ENCODE data around the gene LCN1.

LCN1 gene

DNA sequence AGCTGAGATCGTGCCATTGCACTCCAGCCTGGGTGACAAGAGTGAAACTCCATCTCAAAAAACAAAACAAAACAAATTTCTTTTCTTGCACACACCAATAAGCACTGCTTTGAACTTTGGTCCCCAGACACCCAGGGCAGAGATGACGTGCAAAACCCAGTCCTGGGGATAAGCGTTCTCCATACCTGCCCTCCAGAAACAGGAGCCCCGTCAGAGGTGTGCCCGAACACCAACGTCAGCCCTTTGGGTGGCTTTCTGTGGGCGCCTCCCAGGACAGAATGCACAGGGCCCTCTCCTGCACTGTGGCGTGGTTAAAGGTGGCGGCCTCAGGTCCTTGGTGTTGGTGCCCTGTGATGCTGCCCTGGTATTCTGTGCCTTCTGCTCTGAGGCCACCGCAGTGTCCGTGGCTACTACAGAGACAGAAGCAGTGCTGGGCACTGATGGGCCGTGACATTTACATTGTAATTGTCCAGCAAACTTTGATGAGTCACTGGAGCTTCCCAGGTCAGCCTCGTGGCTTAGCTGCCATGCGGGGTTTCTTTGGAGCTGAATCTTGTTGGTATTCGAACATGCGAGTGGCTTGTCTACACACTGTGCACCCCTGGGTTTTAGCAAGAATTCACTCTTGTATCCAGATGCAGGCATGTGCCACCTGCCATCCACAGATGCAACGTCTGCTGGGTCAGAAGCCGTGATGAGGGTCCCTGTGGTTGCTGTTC lies 31.9 kb upstream of the LCN1 start:
- no peak for DNase-seq

DNA sequence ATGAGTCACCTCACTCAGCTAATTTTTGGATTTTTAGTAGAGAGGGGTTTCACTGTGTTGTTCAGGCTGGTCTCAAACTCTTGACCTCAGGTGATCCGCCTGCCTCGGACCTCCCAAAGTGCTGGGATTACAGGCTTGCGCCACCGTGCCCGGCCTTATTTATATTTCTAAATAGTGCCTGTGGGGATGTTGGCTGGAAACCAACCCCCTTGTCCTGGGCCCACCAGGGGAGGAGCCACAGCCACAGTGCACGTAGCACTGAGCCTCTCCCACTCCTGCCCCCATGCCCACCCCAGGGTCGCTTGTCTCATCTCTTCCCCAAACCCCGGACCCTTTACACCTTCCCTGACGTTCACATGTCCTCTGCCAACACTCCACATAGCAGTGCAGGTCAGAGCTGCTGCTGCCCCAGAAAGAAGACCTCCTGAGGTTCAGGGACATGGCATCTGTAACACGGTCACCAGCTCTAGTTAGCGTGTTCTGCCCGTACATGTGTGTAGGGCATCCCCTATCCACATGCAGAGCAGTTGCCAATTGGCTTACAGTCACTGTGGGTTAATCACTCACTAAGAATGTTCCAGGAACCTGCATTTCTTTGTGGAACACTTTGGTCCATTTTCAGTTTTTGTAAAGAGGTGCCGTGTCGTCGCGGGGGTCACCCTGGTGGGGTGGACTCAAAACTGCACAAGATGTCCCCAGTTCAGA lies 30.9 kb upstream of the LCN1 start:
- no peak for DNase-seq

- DNase-seq: no peak
These were observed 30.2 kb upstream of the LCN1 start for GRCh38 chr9:135490980-135491464.

- no peak for DNase-seq
These were observed 29.5 kb upstream of the LCN1 start for GRCh38 chr9:135491764-135492163.

- no peak for DNase-seq
These were observed 28.2 kb upstream of the LCN1 start for GRCh38 chr9:135492886-135493669.

- DNase-seq: no peak
These were observed 26.3 kb upstream of the LCN1 start for GRCh38 chr9:135494791-135495559.

GRCh38 chr9:135498381-135499126 lies 22.7 kb upstream of the LCN1 start:
- no peak for DNase-seq

DNA sequence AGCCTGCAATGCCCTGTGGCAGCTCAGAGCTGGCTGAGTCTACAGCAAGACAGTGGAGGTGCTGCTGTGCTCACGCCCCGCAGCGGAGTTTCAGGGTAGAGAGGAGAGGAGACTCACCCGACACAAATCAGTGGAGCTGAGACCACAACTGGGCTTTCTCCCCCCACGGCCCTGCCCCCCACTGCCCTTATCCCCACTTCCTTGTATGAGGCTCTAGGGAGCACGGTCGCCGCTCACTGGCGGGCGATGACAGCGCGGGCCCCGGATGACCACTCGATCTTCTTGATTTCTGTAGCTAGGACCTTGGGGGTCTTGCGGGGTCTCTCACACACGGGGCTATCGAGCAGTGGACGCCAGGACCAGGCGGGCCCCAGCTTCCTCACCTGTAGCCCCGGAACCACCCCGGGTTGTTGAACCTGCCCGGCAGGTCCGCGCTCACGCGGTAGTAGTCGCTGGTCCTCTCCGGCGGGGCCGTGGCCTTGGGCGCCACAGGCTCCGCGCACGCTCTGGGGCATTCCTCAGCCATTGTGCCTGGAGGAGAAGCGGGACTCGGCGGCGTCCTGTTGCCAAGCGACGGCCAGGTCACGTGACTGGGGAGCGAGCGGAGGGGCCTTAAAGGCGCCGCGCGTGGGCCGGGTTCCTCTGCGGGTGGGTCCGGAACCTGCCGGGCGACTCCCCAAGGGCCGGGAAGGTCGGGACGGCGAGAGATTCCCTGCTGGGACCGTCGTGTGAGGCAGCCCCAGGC lies 21.7 kb upstream of the LCN1 start:
- DNase-seq: peak; percentile 69

DNA sequence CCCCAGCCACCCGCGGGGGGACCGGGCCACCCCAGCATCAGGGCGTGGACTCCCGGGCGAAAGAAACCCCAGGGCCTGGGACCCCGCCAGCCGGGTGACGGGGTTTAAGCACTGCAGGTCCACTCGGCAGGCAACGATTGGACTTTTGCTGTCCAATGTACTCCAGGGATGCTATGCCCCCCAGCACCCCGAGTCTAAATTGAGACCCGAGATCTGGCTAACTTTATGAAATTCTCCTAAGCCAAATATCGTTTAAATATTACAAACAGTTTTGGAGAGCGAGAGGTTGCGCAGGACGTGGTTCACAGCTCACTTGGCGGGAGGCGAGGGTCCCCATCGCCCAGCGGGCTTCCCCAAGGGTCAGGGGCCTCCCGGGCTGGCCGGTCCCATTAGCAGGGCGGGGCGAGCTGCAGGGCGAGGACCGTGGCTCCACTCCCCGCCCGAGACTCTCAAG lies 21.1 kb upstream of the LCN1 start:
- no peak for DNase-seq

DNA sequence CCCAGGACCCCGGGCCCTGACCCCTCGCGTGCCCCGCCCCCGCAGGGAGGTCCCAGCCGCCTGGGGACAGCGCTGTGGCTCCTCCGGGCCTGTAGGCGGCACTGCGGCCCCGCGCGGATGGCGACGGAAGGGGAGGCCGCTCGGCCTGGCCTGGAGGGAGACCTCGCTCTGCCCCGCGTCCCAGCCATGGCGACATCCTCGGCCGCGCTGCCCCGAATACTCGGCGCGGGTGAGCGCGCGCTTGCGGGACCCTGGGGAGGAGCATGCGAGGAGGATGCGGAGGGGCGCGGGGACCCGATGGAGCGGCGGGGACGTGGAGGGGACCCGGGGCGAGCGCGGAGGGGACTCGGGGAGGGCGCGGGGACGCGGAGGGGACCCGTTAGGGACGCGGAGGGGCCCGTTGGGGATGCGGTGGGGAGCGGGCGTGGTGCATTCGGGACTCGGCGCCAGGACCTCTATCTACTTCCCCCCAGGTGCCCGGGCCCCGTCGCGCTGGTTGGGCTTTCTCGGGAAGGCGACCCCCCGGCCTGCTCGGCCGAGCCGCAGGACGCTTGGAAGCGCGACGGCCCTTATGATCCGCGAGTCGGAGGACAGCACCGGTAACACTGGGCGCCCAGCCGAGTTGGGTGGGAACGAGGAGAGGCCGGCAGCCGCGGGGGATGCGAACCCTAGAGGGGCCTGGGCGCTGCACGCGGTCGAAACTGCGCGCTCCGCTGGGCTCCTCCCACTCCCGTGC lies 20.5 kb upstream of the LCN1 start, which contains the start of gene MRPS2:
Gene MRPS2, plus strand, starts transcription at position 158 of the 736 bp plus-strand sequence. Its CDS starts 29 bp downstream, at position 187.
- DNase-seq: peak; percentile 77

- DNase-seq: no peak
These were observed 19.7 kb upstream of the LCN1 start for GRCh38 chr9:135501261-135502167.

DNA sequence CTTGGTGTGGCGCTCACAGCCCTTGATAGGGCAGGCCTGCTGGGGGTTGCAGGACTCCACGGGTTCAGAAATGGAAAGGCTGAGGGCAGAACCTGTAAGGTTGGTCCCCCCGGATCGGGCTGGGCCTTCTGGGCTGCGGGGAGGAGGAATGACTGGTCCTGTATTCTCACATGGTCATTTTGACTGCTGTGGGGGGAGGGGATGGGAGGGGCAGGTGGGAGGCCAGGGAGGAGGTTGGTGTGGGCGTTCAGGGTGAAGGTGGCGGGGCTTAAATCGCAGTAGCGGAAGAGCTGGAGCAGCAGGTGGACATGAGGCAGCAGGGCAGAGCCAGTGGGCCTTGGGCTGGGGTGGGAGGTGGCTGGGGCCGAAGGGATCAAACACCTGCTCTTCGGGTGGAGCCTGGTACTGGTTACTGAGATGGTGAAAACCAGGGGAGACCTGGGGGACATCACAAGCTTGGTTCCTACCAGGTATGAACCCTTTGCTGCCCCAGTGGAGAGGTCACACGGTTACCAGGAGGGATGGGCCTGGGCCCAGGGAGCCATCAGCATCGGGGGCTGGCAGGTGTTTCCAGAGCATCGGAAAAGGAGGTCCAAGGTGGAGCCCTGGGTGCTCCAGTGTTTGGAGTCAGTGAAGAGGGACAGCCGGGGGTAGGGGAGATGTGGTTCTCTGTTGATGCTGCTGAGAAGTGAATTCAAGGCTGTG lies 18.9 kb upstream of the LCN1 start:
- no peak for DNase-seq

DNA sequence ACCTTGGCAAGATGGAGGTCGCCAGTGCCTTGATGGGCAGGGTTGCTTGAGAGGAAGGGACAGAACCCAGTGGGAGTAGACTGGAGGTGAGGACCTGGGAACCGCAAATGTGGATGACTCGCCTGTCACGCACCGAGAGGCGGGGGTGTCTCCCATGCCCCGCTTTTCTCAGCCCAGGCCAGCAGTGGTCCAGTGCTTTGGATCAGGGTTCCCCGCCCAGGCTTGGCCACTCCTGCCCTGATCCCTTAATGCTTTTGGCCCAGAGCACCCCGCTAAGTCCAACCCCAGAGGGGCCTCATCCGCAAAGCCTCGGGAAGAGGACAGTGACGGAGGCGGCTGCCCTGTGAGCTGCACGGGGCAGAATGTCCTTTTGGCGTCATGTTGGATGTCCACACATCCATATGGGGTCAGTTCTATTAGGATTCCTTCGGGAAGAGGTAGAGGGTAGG lies 18.3 kb upstream of the LCN1 start:
- DNase-seq: no peak

DNA sequence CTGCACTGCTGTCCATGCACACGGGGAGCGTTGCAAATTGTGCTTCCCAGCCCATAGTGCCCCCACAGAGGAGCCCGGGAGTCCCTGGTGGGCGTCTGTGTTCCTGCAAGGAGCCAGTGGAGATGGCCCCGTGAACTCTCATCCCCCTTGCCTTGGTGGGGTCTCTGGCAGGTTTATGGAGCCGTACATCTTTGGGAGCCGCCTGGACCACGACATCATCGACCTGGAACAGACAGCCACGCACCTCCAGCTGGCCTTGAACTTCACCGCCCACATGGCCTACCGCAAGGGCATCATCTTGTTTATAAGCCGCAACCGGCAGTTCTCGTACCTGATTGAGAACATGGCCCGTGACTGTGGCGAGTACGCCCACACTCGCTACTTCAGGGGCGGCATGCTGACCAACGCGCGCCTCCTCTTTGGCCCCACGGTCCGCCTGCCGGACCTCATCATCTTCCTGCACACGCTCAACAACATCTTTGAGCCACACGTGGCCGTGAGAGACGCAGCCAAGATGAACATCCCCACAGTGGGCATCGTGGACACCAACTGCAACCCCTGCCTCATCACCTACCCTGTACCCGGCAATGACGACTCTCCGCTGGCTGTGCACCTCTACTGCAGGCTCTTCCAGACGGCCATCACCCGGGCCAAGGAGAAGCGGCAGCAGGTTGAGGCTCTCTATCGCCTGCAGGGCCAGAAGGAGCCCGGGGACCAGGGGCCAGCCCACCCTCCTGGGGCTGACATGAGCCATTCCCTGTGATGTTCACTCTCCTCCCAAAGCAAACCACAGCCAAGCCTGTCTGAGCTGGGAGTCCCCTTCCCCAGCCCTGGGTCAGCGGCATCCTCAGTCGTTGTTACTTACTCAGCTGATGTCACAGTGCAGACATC lies 17.6 kb upstream of the LCN1 start:
- no peak for DNase-seq

GRCh38 chr9:135504262-135505243 lies 16.7 kb upstream of the LCN1 start:
- DNase-seq: no peak
